Caco-2 (cell line): ENCODE measurements around the gene TMEM242. TPM values are rescaled to one million over a fixed set of nuclear protein-coding genes. Genes with fewer than 3 reads are reported as not detected.

Experiments used
- BruUV-seq: library from RNA; stranded (reverse); fragments of 400-500 nt; replicated peaks from 2 replicates; lab custom pipeline; 2021; lab: Mats Ljungman, UMichigan
- CTCF ChIA-PET: fragments of 300-600 bp; sonication (Branson Sonifier 250); formaldehyde crosslinking; loops from one replicate; lab custom pipeline; 2022; ENCODE audit warnings: antibody characterized with exemption; lab: Charles Lee
- POLR2A ChIA-PET: fragments of 300-600 bp; sonication (Branson Sonifier 250); formaldehyde crosslinking; loops from one replicate; lab custom pipeline; 2022; ENCODE audit warnings: antibody characterized with exemption; lab: Charles Lee
- DNase-seq, 2 experiments: peaks; one replicate each; pipeline versions ENCODE4 v3.0.0 to v3.0.0-alpha.2; 2020 to 2022
- H3K27me3 ChIP-seq: replicated peaks from 2 replicates; pipeline ENCODE4 v1.6.0; 2011; ENCODE audit warnings: low read length; ENCODE audit not compliant: control insufficient read depth, insufficient read depth
- H3K36me3 ChIP-seq: 2 replicates; pipeline ENCODE4 v1.5.1; 2011; ENCODE audit warnings: low read length; ENCODE audit not compliant: control insufficient read depth, insufficient read depth
- H3K4me1 ChIP-seq: fragments of 250-450 bp; sonication (Bioruptor Pico); 2 replicates; pipeline ENCODE4 v1.5.1; 2020; ENCODE audit warnings: mild to moderate bottlenecking
- H3K4me3 ChIP-seq: 2 replicates; pipeline ENCODE4 v1.5.1; 2011; ENCODE audit warnings: low read depth, mild to moderate bottlenecking, control low read depth, low read length
- H3K9me3 ChIP-seq: fragments of 250-450 bp; sonication (Bioruptor Pico); 2 replicates; pipeline ENCODE4 v1.5.1; 2020; ENCODE audit warnings: mild to moderate bottlenecking, moderate library complexity
- H3K27ac Mint-ChIP-seq: one replicate; pipeline ENCODE4 v1.8.0; 2022; ENCODE audit warnings: mixed read lengths; ENCODE audit not compliant: unreplicated experiment
- H3K27me3 Mint-ChIP-seq: one replicate; pipeline ENCODE4 v1.8.0; 2022; ENCODE audit warnings: mixed read lengths; ENCODE audit not compliant: insufficient read depth, unreplicated experiment
- H3K36me3 Mint-ChIP-seq: one replicate; pipeline ENCODE4 v1.8.0; 2022; ENCODE audit warnings: mild to moderate bottlenecking, mixed read lengths; ENCODE audit not compliant: insufficient read depth, unreplicated experiment
- H3K4me1 Mint-ChIP-seq: one replicate; pipeline ENCODE4 v1.8.0; 2022; ENCODE audit warnings: low read depth, mixed read lengths; ENCODE audit not compliant: unreplicated experiment
- H3K4me3 Mint-ChIP-seq: one replicate; pipeline ENCODE4 v1.8.0; 2022; ENCODE audit warnings: mild to moderate bottlenecking, moderate library complexity, mixed read lengths; ENCODE audit not compliant: unreplicated experiment
- H3K9me3 Mint-ChIP-seq: one replicate; pipeline ENCODE4 v1.8.0; 2022; ENCODE audit warnings: mixed read lengths; ENCODE audit not compliant: unreplicated experiment
- CTCF ChIP-seq, 2 experiments: fragments of 200-600 bp in 1 of 2; IDR thresholded peaks; 1 replicate in 1 of 2; 2 replicates in 1 of 2; pipeline versions ENCODE4 v1.5.1 to v1.8.0; 2011 to 2022; ENCODE audit warnings: antibody characterized with exemption in 1 of 2, control low read depth in 1 of 2, inconsistent platforms in 1 of 2, low read depth in 1 of 2, low read length in 1 of 2, mild to moderate bottlenecking in 1 of 2, moderate library complexity in 1 of 2; ENCODE audit not compliant: insufficient read depth in 1 of 2, severe bottlenecking in 1 of 2, unreplicated experiment in 1 of 2
- intact Hi-C: fragments of 100-400 bp; cut with micrococcal nuclease; formaldehyde crosslinking; loops from one replicate; pipeline ENCODE4 v1.10.0; 2022; ENCODE audit not compliant: unreplicated experiment
- total RNA-seq: library from RNA; stranded (reverse); gene quantifications from 2 replicates; pipeline ENCODE4 v1.2.3, GENCODE V29; 2022

The TMEM242 gene
- total RNA-seq, 1 experiment from 2014 or later = 12.1 TPM

GRCh38 chr6:157283900-157284737 lies 39.2 kb downstream of the TMEM242 start:
- Histone ChIP-seq H3K4me1 (no peaks in the 10 kb centered on the region), H3K4me3 (no peak overlapping the region), H3K27me3 (no peaks in the 10 kb centered on the region), H3K9me3 (no peaks in the 10 kb centered on the region), H3K36me3 (no peaks in the 10 kb centered on the region)
- DNase-seq = no peak
- TF ChIP-seq CTCF (IDR thresholded peaks at IDR 0.05; ENCODE audit: insufficient read depth in 1 of 2, low read depth in 1 of 2, low read length in 1 of 2, severe bottlenecking in 1 of 2, unreplicated experiment in 1 of 2) = no peak
- Mint-ChIP-seq H3K27me3 (no peaks in the 10 kb centered on the region), H3K4me3 (no peak overlapping the region), H3K27ac (no peak overlapping the region), H3K9me3 (no peaks in the 10 kb centered on the region), H3K4me1 (no peaks in the 10 kb centered on the region), H3K36me3 (peaks cover 7% of the 10 kb centered on the region)
- ChIA-PET CTCF (no interaction called here), POLR2A (no interaction called here)
- no TSS peak for BruUV-seq
- intact Hi-C loops = no loop called here

DNA sequence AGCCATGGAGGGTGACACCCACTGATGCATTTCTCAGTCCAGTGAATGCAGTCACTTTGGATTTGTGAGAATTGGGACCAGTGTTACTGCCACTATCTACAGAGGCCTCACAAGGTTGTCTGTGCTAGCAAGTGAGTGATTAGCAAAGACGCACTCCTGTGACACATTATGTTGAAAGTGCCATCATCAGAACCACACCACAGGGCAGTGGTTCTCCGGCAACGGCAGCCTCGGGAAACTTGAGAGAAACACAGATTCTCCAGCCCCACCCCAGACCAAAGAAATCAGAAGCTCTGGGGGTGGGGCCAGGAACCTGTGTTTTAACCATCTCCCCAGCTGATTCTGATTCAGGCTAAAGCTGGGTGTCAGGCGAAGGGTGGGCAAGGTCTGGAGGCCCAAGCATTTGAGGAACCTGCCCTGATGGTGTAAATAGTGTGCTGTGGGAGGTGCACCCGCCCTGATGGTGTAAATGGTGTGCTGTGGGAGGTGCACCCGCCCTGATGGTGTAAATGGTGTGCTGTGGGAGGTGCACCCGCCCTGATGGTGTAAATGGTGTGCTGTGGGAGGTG lies 39.9 kb downstream of the TMEM242 start:
- no peaks in the 10 kb centered on the region for H3K36me3 ChIP-seq
- BruUV-seq = no TSS peak
- Mint-ChIP-seq H3K9me3 (no peaks in the 10 kb centered on the region), H3K27ac (no peak overlapping the region), H3K27me3 (no peaks in the 10 kb centered on the region), H3K36me3 (peaks cover 7% of the 10 kb centered on the region), H3K4me3 (no peak overlapping the region), H3K4me1 (no peaks in the 10 kb centered on the region)
- ChIA-PET CTCF (no interaction called here), POLR2A (no interaction called here)
- no peaks in the 10 kb centered on the region for H3K4me1 ChIP-seq
- DNase-seq = no peak
- no peak overlapping the region for H3K4me3 ChIP-seq
- H3K9me3 ChIP-seq = no peaks in the 10 kb centered on the region
- intact Hi-C loops = no loop called here
- H3K27me3 ChIP-seq = no peaks in the 10 kb centered on the region
- TF ChIP-seq CTCF (IDR thresholded peaks at IDR 0.05; ENCODE audit: insufficient read depth in 1 of 2, low read depth in 1 of 2, low read length in 1 of 2, severe bottlenecking in 1 of 2, unreplicated experiment in 1 of 2) = no peak

- peaks cover 7% of the 10 kb centered on the region for H3K36me3 Mint-ChIP-seq
- no peaks in the 10 kb centered on the region for H3K9me3 Mint-ChIP-seq
- POLR2A ChIA-PET = no interaction called here
- no peak overlapping the region for H3K4me3 Mint-ChIP-seq
- no peaks in the 10 kb centered on the region for H3K4me1 ChIP-seq
- no peak overlapping the region for H3K4me3 ChIP-seq
- CTCF ChIA-PET = no interaction called here
- H3K36me3 ChIP-seq = no peaks in the 10 kb centered on the region
- no peaks in the 10 kb centered on the region for H3K27me3 Mint-ChIP-seq
- no peaks in the 10 kb centered on the region for H3K4me1 Mint-ChIP-seq
- no TSS peak for BruUV-seq
- no peaks in the 10 kb centered on the region for H3K9me3 ChIP-seq
- TF ChIP-seq CTCF (IDR thresholded peaks at IDR 0.05; ENCODE audit: insufficient read depth in 1 of 2, low read depth in 1 of 2, low read length in 1 of 2, severe bottlenecking in 1 of 2, unreplicated experiment in 1 of 2) = no peak
- intact Hi-C loops = no loop called here
- no peaks in the 10 kb centered on the region for H3K27me3 ChIP-seq
- no peak for DNase-seq
- no peak overlapping the region for H3K27ac Mint-ChIP-seq
Observed at GRCh38 chr6:157282284-157282683, 41.0 kb downstream of the TMEM242 start.
